ENCODE results near the gene SLC9A8.
"Not testable (repeated sequence)": the region's sequence is repeated elsewhere in the genome, so short reads cannot be mapped to it uniquely, and the experiment has no call there.

The SLC9A8 gene

GRCh38 chr20:49851991-49852390, 39.4 kb downstream of the SLC9A8 start:
- DNase-seq, result no peak

- DNase-seq, result no peak
These were observed 40.0 kb downstream of the SLC9A8 start for GRCh38 chr20:49852522-49853080.

GRCh38 chr20:49853640-49854039, 41.0 kb downstream of the SLC9A8 start:
- DNase-seq, result no peak

- no peak for DNase-seq
These were observed 41.7 kb downstream of the SLC9A8 start for GRCh38 chr20:49854190-49854875.

- DNase-seq, result no peak
These were observed 44.3 kb downstream of the SLC9A8 start for GRCh38 chr20:49856904-49857303.

GRCh38 chr20:49858076-49858585, 45.5 kb downstream of the SLC9A8 start:
- no peak for DNase-seq

- DNase-seq, result no peak
These were observed 46.4 kb downstream of the SLC9A8 start for GRCh38 chr20:49859011-49859410.

GRCh38 chr20:49859807-49860206, 47.2 kb downstream of the SLC9A8 start:
- no peak for DNase-seq

- not testable (repeated sequence) for DNase-seq
These were observed 48.6 kb downstream of the SLC9A8 start for GRCh38 chr20:49861232-49861631.

- DNase-seq, result no peak
These were observed 50.1 kb downstream of the SLC9A8 start for GRCh38 chr20:49862607-49863200.

GRCh38 chr20:49863666-49864065, 51.0 kb downstream of the SLC9A8 start:
- no peak for DNase-seq

- no peak for DNase-seq
These were observed 52.9 kb downstream of the SLC9A8 start for GRCh38 chr20:49865559-49865958.

GRCh38 chr20:49866051-49866450, 53.4 kb downstream of the SLC9A8 start:
- no peak for DNase-seq

- no peak for DNase-seq
These were observed 55.0 kb downstream of the SLC9A8 start for GRCh38 chr20:49867453-49868215.

- DNase-seq, result no peak
These were observed 55.9 kb downstream of the SLC9A8 start for GRCh38 chr20:49868538-49868937.

- DNase-seq, result no peak
These were observed 56.3 kb downstream of the SLC9A8 start for GRCh38 chr20:49868964-49869363.

- DNase-seq, result no peak
These were observed 57.6 kb downstream of the SLC9A8 start for GRCh38 chr20:49870261-49870660.

- DNase-seq, result no peak
These were observed 58.8 kb downstream of the SLC9A8 start for GRCh38 chr20:49871391-49871948.

- DNase-seq, result no peak
These were observed 59.4 kb downstream of the SLC9A8 start for GRCh38 chr20:49872056-49872455.

GRCh38 chr20:49874696-49875095, 62.1 kb downstream of the SLC9A8 start:
- DNase-seq, result no peak

GRCh38 chr20:49877386-49877921, 64.8 kb downstream of the SLC9A8 start:
- no peak for DNase-seq

- no peak for DNase-seq
These were observed 66.3 kb downstream of the SLC9A8 start for GRCh38 chr20:49878977-49879376.

GRCh38 chr20:49880177-49880576, 67.5 kb downstream of the SLC9A8 start:
- no peak for DNase-seq
